MG63 (cell line): Measurements from ENCODE around the gene RFT1. TPM values are rescaled to one million over a fixed set of nuclear protein-coding genes. Genes with fewer than 3 reads are reported as not detected.

Source experiments
- DNase-seq: peaks from one replicate; pipeline ENCODE4 v3.0.0-alpha.2; 2020
- H3K27me3 ChIP-seq: fragments of 250-450 bp; sonication (Bioruptor Pico); 2 replicates; pipeline ENCODE4 v1.5.1; 2020; ENCODE audit warnings: mild to moderate bottlenecking, moderate library complexity
- H3K36me3 ChIP-seq: fragments of 250-450 bp; sonication (Bioruptor Pico); 2 replicates; pipeline ENCODE4 v1.5.1; 2020; ENCODE audit warnings: mild to moderate bottlenecking, moderate library complexity
- H3K4me3 ChIP-seq: fragments of 250-450 bp; sonication (Bioruptor Pico); 2 replicates; pipeline ENCODE4 v1.5.1; 2020; ENCODE audit warnings: mild to moderate bottlenecking, moderate library complexity
- H3K9me3 ChIP-seq: fragments of 250-450 bp; sonication (Bioruptor Pico); 2 replicates; pipeline ENCODE4 v1.5.1; 2020; ENCODE audit warnings: mild to moderate bottlenecking, moderate library complexity
- total RNA-seq: library from RNA; depleted of rRNA; stranded (reverse); fragments of >200 nt; shearing (Covaris generic); gene quantifications from 2 replicates; pipeline ENCODE4 v1.2.3, GENCODE V29; 2014; ENCODE audit warnings: low replicate concordance

RFT1 gene
- total RNA-seq, 1 experiment from 2014 or later = 17.4 TPM

GRCh38 chr3:53166781-53167291 lies 36.6 kb upstream of the RFT1 start:
- peak; percentile 65 for DNase-seq
- no peaks in the 10 kb centered on the region for H3K27me3 ChIP-seq
- H3K9me3 ChIP-seq = no peaks in the 10 kb centered on the region
- H3K4me3 ChIP-seq = no peak overlapping the region
- no peaks in the 10 kb centered on the region for H3K36me3 ChIP-seq

DNA sequence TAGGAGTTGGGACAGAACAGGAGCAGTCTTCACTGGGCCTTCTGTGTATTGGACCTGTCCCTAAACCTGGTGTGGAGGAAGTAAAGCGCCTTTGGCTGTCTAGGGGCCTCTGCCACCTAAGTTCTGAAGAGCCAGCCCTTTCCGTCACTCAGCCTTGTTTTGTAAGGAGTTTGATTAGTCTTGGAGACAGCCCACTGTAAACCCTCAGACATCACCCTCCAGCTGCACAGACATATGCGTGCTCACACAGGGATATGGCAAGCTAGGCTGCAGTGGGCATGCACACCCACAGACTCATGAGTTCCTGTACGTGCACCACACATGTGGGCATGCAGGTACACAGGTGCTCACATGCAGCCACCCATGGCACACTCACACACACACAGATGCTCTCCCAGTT lies 36.0 kb upstream of the RFT1 start:
- no peak for DNase-seq
- no peaks in the 10 kb centered on the region for H3K27me3 ChIP-seq
- H3K36me3 ChIP-seq = no peaks in the 10 kb centered on the region
- H3K9me3 ChIP-seq = no peaks in the 10 kb centered on the region
- H3K4me3 ChIP-seq = no peak overlapping the region

DNA sequence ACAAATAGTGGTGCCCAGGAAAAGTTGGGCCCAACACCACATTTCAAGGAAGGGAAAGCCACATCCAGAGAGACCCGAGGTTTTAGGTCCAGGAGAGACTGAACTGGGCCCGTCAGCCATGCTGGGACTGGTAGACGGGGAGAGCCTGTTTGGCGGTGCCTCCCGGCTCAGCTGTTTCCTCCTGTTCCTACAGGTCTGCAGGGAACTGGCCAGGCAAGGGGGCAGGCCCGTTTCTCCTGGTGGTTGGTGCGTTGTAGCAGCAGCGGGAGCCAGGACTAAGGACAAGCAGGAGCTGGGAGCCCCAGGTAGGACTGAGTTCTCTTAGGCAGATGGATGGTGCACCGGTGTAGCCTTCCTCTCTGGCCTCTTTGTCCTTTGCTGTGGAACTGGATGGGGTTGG lies 34.7 kb upstream of the RFT1 start:
- H3K9me3 ChIP-seq = no peaks in the 10 kb centered on the region
- DNase-seq = no peak
- H3K27me3 ChIP-seq = no peaks in the 10 kb centered on the region
- H3K4me3 ChIP-seq = no peak overlapping the region
- H3K36me3 ChIP-seq = no peaks in the 10 kb centered on the region

- DNase-seq = no peak
- H3K4me3 ChIP-seq = no peak overlapping the region
- no peaks in the 10 kb centered on the region for H3K36me3 ChIP-seq
- no peaks in the 10 kb centered on the region for H3K27me3 ChIP-seq
- H3K9me3 ChIP-seq = no peaks in the 10 kb centered on the region
Measured at GRCh38 chr3:53163444-53164387, 33.5 kb upstream of the RFT1 start.

- H3K27me3 ChIP-seq = no peaks in the 10 kb centered on the region
- no peaks in the 10 kb centered on the region for H3K9me3 ChIP-seq
- no peak for DNase-seq
- H3K36me3 ChIP-seq = no peaks in the 10 kb centered on the region
- H3K4me3 ChIP-seq = no peak overlapping the region; the same call in 1 of the 2 replicates
Measured at GRCh38 chr3:53162672-53163443, 32.6 kb upstream of the RFT1 start.

DNA sequence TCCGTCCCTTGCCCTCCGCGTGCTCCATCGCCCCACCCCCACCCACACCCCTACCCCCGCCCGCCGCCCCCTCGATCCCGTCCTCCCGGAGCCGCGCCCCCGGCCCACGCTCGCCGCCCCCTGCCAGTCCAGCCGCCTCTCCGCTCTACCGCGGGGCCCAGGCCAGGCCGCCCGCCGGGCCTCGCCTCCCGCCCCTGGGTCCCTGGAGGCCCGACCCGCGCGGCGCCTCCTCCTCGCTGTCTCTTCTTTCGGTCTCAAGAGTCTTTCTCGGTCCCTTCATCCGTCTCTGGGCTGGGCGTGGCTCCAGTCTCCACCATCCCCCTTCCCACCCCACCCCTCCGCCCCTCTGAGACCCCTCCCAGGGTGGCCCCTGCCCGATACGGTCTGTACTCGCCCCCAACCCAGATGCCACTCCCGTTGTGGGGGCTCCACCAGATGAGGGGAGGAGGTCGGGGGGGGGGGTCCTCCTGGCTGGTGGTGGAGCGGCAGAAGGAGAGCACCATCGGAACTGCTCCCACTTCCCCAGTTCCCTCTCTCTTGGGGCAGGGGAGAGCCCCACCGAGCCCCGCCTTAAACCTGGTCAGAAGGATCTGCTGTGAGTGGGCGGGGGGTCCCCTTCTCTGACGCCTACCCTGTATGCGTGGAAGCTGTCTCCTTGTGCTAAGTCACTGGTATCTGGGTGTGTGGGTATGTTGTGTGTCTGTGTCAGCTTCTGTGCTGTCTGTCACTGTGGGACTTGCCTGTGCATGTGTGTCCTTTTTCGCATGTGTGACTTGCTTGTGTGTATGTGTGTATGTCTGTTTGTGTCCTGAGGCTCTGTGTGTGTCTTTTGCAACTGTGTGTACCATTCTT lies 31.8 kb upstream of the RFT1 start:
- no peaks in the 10 kb centered on the region for H3K9me3 ChIP-seq
- H3K36me3 ChIP-seq = no peaks in the 10 kb centered on the region
- DNase-seq = no peak
- H3K4me3 ChIP-seq = peak overlapping the region; percentile 61
- no peaks in the 10 kb centered on the region for H3K27me3 ChIP-seq

DNA sequence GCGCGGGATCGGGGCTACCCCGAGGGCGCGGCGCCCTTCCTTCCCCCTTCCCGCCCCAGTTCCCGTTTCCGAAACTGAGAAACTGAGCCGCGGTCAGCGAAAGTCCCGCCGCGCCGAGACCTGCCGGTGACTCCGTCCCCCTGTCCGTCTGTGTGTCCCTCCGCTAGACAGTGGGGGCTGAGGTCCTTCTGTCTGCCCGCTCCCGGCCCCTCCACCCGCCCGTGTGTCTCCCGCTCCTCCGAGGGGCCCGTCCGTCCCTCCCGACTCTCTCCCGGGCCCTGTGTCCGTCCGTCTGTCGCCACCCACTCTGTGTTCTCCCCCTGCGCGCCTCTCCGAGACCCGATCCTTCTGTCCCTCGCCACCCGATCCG lies 31.2 kb upstream of the RFT1 start:
- Histone ChIP-seq H3K4me3 (peak overlapping the region; percentile 61), H3K36me3 (no peaks in the 10 kb centered on the region), H3K27me3 (no peaks in the 10 kb centered on the region), H3K9me3 (no peaks in the 10 kb centered on the region)
- DNase-seq = no peak

DNA sequence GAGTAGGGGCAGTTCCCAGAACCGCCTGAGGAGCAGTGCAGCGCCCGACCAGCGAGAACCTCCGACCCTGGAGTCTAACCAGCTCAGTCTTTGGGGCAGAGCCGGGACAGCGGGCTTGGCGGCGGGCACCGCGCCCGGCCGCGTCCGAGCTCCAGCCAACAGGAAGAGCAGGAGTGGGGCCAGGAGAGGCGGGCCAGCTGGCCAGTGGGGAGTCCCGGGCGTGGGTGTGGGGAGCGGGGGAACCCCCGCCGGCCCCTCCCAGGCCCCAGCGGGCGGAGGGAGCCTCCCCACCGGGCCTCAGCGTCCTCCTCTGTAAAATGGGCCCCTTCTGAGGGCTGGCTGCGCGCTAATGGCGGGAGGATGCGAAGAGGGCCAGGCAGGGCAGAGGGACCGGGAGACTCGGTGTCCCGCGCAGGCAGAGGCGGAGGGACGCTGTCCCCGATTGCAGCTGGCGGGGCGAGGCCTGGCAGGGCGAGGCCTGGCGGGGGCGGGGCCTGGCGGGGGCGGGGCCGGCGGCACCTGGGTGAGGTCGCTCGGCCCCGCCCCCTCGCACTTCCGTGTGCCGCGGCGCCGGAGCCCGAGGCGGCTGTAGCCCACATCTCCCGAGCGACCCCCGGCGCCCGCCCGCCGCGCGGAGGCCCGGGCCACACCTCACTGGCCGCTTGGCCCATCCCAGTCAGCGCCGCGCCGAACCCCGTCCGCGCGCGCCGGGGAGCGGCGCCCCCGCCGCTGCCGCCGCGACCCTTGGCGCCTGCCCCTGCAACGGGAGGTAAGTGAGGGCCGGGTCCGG lies 30.6 kb upstream of the RFT1 start, which contains the start of gene PRKCD:
TSS of gene PRKCD (plus strand) at position 550 of the 790 bp plus-strand sequence. CDS start 17,214 bp downstream, outside the sequence.
- H3K9me3 ChIP-seq = no peaks in the 10 kb centered on the region
- H3K27me3 ChIP-seq = no peaks in the 10 kb centered on the region
- no peaks in the 10 kb centered on the region for H3K36me3 ChIP-seq
- H3K4me3 ChIP-seq = peak within 1 kb of the TSS; percentile 61
- peak; percentile 89 for DNase-seq

DNA sequence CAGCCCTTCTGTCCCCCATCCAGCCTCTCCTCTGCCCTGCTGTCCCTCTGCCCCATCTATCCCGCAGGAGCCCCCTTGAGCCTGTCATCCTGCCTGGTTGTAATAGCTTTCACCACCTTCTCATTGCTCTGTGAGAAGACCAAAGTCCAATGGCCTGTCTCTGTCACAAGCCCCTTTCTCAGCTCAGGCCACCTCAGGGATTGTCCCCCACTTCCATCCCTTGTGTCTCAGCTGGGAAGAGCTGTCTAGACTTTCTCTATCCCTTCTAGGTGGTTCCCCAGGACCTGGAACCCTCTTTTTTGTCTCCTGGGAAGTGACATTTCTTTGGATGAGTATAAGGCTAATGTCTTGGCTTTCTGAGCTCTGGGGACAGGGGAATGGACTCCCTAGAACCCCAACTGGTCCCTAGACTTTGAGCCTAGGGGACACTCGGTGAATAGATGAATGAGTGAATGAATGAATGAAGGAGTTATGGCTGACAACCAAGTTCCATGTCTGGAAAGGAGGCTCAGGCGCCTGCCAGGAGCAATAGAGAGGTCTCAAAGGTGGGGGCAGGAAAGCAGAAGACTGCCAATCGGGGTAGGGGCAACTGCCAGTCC lies 29.9 kb upstream of the RFT1 start:
- no peaks in the 10 kb centered on the region for H3K9me3 ChIP-seq
- peak overlapping the region; percentile 61 for H3K4me3 ChIP-seq
- no peaks in the 10 kb centered on the region for H3K36me3 ChIP-seq
- DNase-seq = no peak
- no peaks in the 10 kb centered on the region for H3K27me3 ChIP-seq

- H3K9me3 ChIP-seq = no peaks in the 10 kb centered on the region
- H3K27me3 ChIP-seq = no peaks in the 10 kb centered on the region
- peak; percentile 36 for DNase-seq
- no peak overlapping the region for H3K4me3 ChIP-seq
- H3K36me3 ChIP-seq = no peaks in the 10 kb centered on the region
Measured at GRCh38 chr3:53159156-53160060, 29.2 kb upstream of the RFT1 start.

GRCh38 chr3:53158765-53159155 lies 28.5 kb upstream of the RFT1 start:
- no peaks in the 10 kb centered on the region for H3K27me3 ChIP-seq
- H3K36me3 ChIP-seq = no peaks in the 10 kb centered on the region
- no peaks in the 10 kb centered on the region for H3K9me3 ChIP-seq
- DNase-seq = no peak
- no peak overlapping the region for H3K4me3 ChIP-seq

DNA sequence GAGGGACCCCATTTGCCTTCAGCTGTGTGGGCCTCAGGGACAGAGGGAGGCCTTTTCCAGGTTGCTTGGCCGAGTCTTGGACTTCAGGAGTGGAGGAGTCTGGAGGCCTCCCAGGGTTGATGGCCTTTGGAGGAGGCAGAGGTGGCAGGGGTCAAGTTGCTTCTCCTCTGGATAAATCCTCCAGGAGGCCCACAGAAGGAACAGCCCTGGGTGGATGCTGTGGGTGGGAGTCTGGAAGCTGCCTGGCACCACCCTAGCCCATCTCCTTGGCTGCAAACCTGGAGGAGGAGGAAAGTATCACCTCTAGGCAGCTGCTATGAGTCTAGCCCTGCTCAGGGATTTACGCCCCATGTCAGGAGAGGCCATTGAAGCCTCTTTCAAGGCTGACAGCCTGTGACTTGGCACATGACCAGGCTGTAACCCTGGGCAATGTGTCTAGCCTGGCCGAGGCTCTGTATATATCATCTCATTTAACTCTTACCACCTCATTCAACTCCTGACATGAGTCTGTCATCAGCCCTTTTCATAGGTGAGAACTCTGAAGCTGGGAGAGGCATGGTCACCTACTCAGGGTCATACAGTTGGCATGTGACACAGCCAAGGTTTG lies 27.8 kb upstream of the RFT1 start:
- Histone ChIP-seq H3K27me3 (no peaks in the 10 kb centered on the region), H3K4me3 (no peak overlapping the region), H3K9me3 (no peaks in the 10 kb centered on the region), H3K36me3 (no peaks in the 10 kb centered on the region)
- DNase-seq = no peak

DNA sequence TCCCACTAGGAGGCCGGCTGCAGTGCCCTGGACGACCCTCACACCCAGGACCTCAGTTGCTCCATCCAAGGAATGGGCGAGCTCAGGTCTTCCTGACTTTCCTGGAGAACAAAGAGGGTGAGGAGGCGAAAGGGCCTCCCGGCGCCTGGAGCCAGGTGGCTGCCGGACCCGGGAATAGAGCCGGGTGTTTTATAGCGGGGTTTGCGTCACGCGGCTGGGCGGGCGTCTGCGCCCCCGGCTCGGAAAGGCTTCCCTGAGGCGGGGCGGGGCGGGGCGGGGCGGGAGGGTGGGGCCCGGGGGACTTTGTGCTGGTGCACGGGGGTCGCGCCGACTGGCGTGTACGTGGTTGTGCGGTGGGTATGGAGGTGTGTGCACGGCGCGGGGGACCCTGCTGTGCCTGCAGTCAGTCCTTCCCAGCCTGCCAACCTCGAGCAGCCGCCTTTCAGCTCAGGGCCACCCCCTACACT lies 26.2 kb upstream of the RFT1 start:
- H3K27me3 ChIP-seq = no peaks in the 10 kb centered on the region

GRCh38 chr3:53155760-53156159 lies 25.5 kb upstream of the RFT1 start:
- H3K9me3 ChIP-seq = no peaks in the 10 kb centered on the region
- no peak for DNase-seq
- no peaks in the 10 kb centered on the region for H3K27me3 ChIP-seq
- no peak overlapping the region for H3K4me3 ChIP-seq
- H3K36me3 ChIP-seq = no peaks in the 10 kb centered on the region

More for the DNA sequence above, 26.2 kb upstream of the RFT1 start:
- Histone ChIP-seq H3K9me3 (no peaks in the 10 kb centered on the region), H3K36me3 (no peaks in the 10 kb centered on the region), H3K4me3 (no peak overlapping the region)
- DNase-seq = no peak
